Measurements from ENCODE around the gene RS1. TPM values are rescaled to one million over a fixed set of nuclear protein-coding genes. Genes with fewer than 3 reads are reported as not detected.

Gene RS1
- total RNA-seq (2022; extraction: Qiagen RNA extraction; ENCODE audit: low read depth), result not detected in 5 replicates

DNA sequence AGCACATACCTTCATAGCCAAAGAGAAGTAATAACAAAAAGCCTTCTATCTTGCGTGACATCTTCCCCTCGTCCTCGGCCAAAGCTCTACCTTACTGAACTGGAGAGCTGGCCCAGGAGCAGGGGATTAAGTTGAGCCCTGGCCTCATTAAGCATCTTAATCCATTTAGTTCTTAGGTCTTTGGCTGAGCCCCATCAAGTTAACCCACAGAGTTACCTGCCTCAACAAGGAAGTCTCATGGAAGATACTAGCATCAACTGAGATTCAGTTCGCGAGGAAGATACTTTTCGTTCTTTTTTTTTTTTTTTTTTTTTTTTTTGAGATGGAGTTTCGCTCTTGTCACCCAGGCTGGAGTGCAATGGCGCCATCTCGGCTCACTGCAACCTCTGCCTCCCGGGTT, at the start of gene RS1:
RS1 (minus strand) TSS at position 101 of the 400 bp plus-strand sequence; CDS start at position 61, 40 bp downstream.

DNA sequence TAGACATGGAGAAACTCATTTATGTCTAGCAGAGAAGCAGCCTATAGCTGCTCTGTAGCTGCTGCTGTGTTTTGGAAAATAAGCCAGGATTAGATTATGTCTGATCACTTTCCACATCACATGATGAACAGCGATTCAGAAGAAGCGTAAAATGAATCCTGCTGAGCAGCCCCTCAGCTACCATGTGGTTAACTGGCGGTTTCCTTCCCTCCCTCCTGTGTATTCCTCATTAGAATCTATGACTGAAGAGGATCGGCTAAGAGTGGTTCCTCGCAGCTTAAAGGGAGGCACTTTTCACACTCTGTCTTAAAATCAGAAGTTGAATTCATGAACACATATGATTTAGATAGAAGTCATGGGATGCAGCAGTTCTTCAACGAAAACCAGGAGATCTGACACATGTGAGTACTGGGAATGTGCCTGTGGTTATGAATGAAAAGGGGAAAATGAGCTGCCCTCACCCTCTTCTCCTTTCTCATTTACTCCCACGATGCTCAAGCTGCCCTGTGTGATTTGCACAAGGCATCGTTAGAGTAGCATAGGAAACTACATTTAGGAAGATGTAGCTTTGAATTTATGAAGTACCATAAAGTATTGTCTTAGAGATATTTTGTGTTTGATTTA, 35.6 kb upstream of the RS1 start, which contains the start of gene PPEF1:
PPEF1 (plus strand) TSS at position 220 of the 624 bp plus-strand sequence; CDS start at position 356, 136 bp downstream.

Other genes starting within 250 kb of the RS1 start
- 2.3 to 5.7 TPM (median 5.1 TPM) in 5 replicates for gene CDKL5, start 246.5 kb downstream of the RS1 start, total RNA-seq (2022; extraction: Qiagen RNA extraction; ENCODE audit: low read depth)
- 1.1 to 2.0 TPM (median 1.7 TPM) in 5 replicates for gene PPEF1, start 35.5 kb upstream of the RS1 start, total RNA-seq (2022; extraction: Qiagen RNA extraction; ENCODE audit: low read depth)

Measured in A549 treated with GW870086 at 1 μM for 4 hours (cell line).